NCI-H2171 treated with DMSO at 0.1 percent for 48 hours (cell line): Measurements from ENCODE around the gene CTPS2.
"Not testable (repeated sequence)": the region's sequence is repeated elsewhere in the genome, so short reads cannot be mapped to it uniquely, and the experiment has no call there.

ENCODE experiments used
- DNase-seq: peaks from one replicate; lab custom pipeline; 2025; lab: John Stamatoyannopoulos, UW

Gene CTPS2

GRCh38 chrX:16654093-16654492 lies 58.4 kb downstream of the CTPS2 start:
- no peak for DNase-seq

- DNase-seq, result no peak
Observed at GRCh38 chrX:16653424-16653823, 59.0 kb downstream of the CTPS2 start.

- no peak for DNase-seq
Observed at GRCh38 chrX:16651391-16652024, 61.0 kb downstream of the CTPS2 start.

- no peak for DNase-seq
Observed at GRCh38 chrX:16649858-16650257, 62.6 kb downstream of the CTPS2 start, which contains the start of gene S100G. TSS of gene S100G (plus strand) at chrX:16650158. CDS start at chrX:16651007, 849 bp downstream.

GRCh38 chrX:16646366-16647138 lies 65.9 kb downstream of the CTPS2 start:
- DNase-seq, result no peak

- no peak for DNase-seq
Observed at GRCh38 chrX:16643176-16643575, 69.3 kb downstream of the CTPS2 start.

GRCh38 chrX:16640823-16641222 lies 71.6 kb downstream of the CTPS2 start:
- DNase-seq, result no peak

- no peak for DNase-seq
Observed at GRCh38 chrX:16639966-16640365, 72.5 kb downstream of the CTPS2 start.

GRCh38 chrX:16638533-16638932 lies 73.9 kb downstream of the CTPS2 start:
- no peak for DNase-seq

GRCh38 chrX:16635596-16635995 lies 76.9 kb downstream of the CTPS2 start:
- no peak for DNase-seq

GRCh38 chrX:16635040-16635439 lies 77.4 kb downstream of the CTPS2 start:
- no peak for DNase-seq

GRCh38 chrX:16633754-16634153 lies 78.7 kb downstream of the CTPS2 start:
- DNase-seq, result no peak

GRCh38 chrX:16629909-16630308 lies 82.6 kb downstream of the CTPS2 start:
- DNase-seq, result no peak

- no peak for DNase-seq
Observed at GRCh38 chrX:16628946-16629595, 83.4 kb downstream of the CTPS2 start.

GRCh38 chrX:16628511-16628910 lies 84.0 kb downstream of the CTPS2 start:
- DNase-seq, result not testable (repeated sequence)

GRCh38 chrX:16619024-16619423 lies 93.4 kb downstream of the CTPS2 start:
- DNase-seq, result no peak

GRCh38 chrX:16618422-16618821 lies 94.0 kb downstream of the CTPS2 start:
- no peak for DNase-seq

- no peak for DNase-seq
Observed at GRCh38 chrX:16617382-16617781, 95.1 kb downstream of the CTPS2 start.

GRCh38 chrX:16612257-16612897 lies 100.1 kb downstream of the CTPS2 start:
- DNase-seq, result no peak

- DNase-seq, result not testable (repeated sequence)
Observed at GRCh38 chrX:16610654-16611053, 101.8 kb downstream of the CTPS2 start.

- no peak for DNase-seq
Observed at GRCh38 chrX:16610121-16610621, 102.3 kb downstream of the CTPS2 start.

- no peak for DNase-seq
Observed at GRCh38 chrX:16606142-16606720, 106.2 kb downstream of the CTPS2 start.
